SK-N-SH (cell line): ENCODE results near the gene FAM107A. TPM values are rescaled to one million over a fixed set of nuclear protein-coding genes. Genes with fewer than 3 reads are reported as not detected.

Experiments used
- CTCF ChIA-PET: fragments of 300-600, 350-600 bp; formaldehyde crosslinking; extraction: SDS; loops from one replicate; lab custom pipeline; 2021; lab: Yijun Ruan, JAX
- POLR2A ChIA-PET: fragments of 350-600 bp; sonication (Branson Sonifier 250); formaldehyde crosslinking; extraction: SDS; loops from one replicate; lab custom pipeline; 2020; ENCODE audit warnings: antibody characterized with exemption, inconsistent platforms; lab: Yijun Ruan, JAX
- DNase-seq: peaks from one replicate; pipeline ENCODE4 v3.0.0; 2012
- H2AFZ ChIP-seq: fragments of 200-600 bp; sonication (generic); 2 replicates; pipeline ENCODE4 v1.8.1; 2016; ENCODE audit warnings: antibody characterized with exemption, mild to moderate bottlenecking, low read depth
- H3F3A ChIP-seq: fragments of 200-600 bp; sonication (generic); replicated peaks from 2 replicates; pipeline ENCODE3; 2016; ENCODE audit warnings: antibody characterized with exemption, mild to moderate bottlenecking; ENCODE audit not compliant: insufficient read depth
- H3K27ac ChIP-seq, 2 experiments: fragments of 200-500 bp in 1 of 2; fragments of 200-600 bp in 1 of 2; sonication (Bioruptor generic) in 1 of 2; sonication (generic), shearing (Covaris generic) in 1 of 2; 2 replicates each; pipeline versions ENCODE4 v1.5.1 to v1.6.1; 2014 to 2016; ENCODE audit warnings: low read depth in 2 of 2, inconsistent platforms in 1 of 2, low read length in 1 of 2, mild to moderate bottlenecking in 1 of 2, mixed read lengths in 1 of 2
- H3K27me3 ChIP-seq: fragments of 200-600 bp; sonication (generic), shearing (Covaris generic); 2 replicates; pipeline ENCODE4 v1.6.1; 2016; ENCODE audit warnings: mixed run types; ENCODE audit not compliant: insufficient read depth
- H3K36me3 ChIP-seq, 2 experiments: fragments of 200-500 bp in 1 of 2; fragments of 200-600 bp in 1 of 2; sonication (Bioruptor generic) in 1 of 2; sonication (generic) in 1 of 2; replicated peaks in 1 of 2; 2 replicates each; pipeline versions ENCODE3 to v1.5.1; 2014 to 2016; ENCODE audit warnings: low read length in 1 of 2, mild to moderate bottlenecking in 1 of 2; ENCODE audit not compliant: insufficient read depth in 2 of 2, control insufficient read depth in 1 of 2
- H3K4me1 ChIP-seq, 2 experiments: fragments of 200-500 bp in 1 of 2; fragments of 200-600 bp in 1 of 2; sonication (Bioruptor generic) in 1 of 2; sonication (generic), shearing (Covaris generic) in 1 of 2; 2 replicates each; pipeline versions ENCODE4 v1.5.1 to v1.6.1; 2014 to 2016; ENCODE audit warnings: low read depth in 1 of 2, low read length in 1 of 2, mixed run types in 1 of 2; ENCODE audit not compliant: insufficient read depth in 2 of 2, control insufficient read depth in 1 of 2
- H3K4me2 ChIP-seq: fragments of 200-600 bp; sonication (generic), shearing (Covaris generic); 2 replicates; pipeline ENCODE4 v1.6.1; 2017; ENCODE audit warnings: mixed run types
- H3K4me3 ChIP-seq, 2 experiments: fragments of 200-500 bp in 1 of 2; fragments of 200-600 bp in 1 of 2; sonication (Bioruptor generic) in 1 of 2; sonication (generic), shearing (Covaris generic) in 1 of 2; 2 replicates each; pipeline versions ENCODE4 v1.5.1 to v1.8.1; 2014 to 2016; ENCODE audit warnings: low read depth in 2 of 2, inconsistent platforms in 1 of 2, low read length in 1 of 2, mild to moderate bottlenecking in 1 of 2, mixed read lengths in 1 of 2, moderate library complexity in 1 of 2
- H3K79me2 ChIP-seq: fragments of 200-600 bp; sonication (generic); 2 replicates; pipeline ENCODE4 v1.8.1; 2017; ENCODE audit warnings: mild to moderate bottlenecking; ENCODE audit not compliant: insufficient read depth
- H3K9ac ChIP-seq: fragments of 200-600 bp; sonication (generic); 2 replicates; pipeline ENCODE4 v1.6.1; 2017; ENCODE audit warnings: mixed run types
- H3K9me2 ChIP-seq: fragments of 200-600 bp; sonication (generic); 2 replicates; pipeline ENCODE4 v1.6.1; 2017; ENCODE audit warnings: mixed run types
- H3K9me3 ChIP-seq: fragments of 200-600 bp; sonication (generic); 2 replicates; pipeline ENCODE4 v1.6.1; 2017; ENCODE audit warnings: mixed run types, mild to moderate bottlenecking, moderate library complexity
- H4K20me1 ChIP-seq: fragments of 200-600 bp; sonication (generic); 2 replicates; pipeline ENCODE4 v1.6.1; 2017; ENCODE audit warnings: mild to moderate bottlenecking, mixed run types; ENCODE audit not compliant: insufficient read depth
- ELF1 ChIP-seq: IDR thresholded peaks from 2 replicates; pipeline ENCODE4 v1.4.0; 2012
- EZH2phosphoT487 ChIP-seq: fragments of 200-600 bp; sonication (generic); IDR thresholded peaks from 2 replicates; pipeline ENCODE4 v1.6.1; 2017; ENCODE audit warnings: low read depth, mixed run types, mild to moderate bottlenecking, antibody characterized with exemption, moderate library complexity, borderline replicate concordance
- FOSL2 ChIP-seq: IDR thresholded peaks from 2 replicates; pipeline ENCODE4 v1.4.0; 2012; ENCODE audit warnings: low read depth, mild to moderate bottlenecking, moderate library complexity, borderline replicate concordance
- GATA2 ChIP-seq: sonication (generic); formaldehyde crosslinking; IDR thresholded peaks from 2 replicates; pipeline ENCODE4 v1.5.0; 2020; ENCODE audit warnings: mild to moderate bottlenecking, missing genetic modification reagents
- JUND ChIP-seq: IDR thresholded peaks from 2 replicates; pipeline ENCODE4 v1.4.0; 2012
- MEF2A ChIP-seq: IDR thresholded peaks from 2 replicates; pipeline ENCODE4 v1.4.0; 2012; ENCODE audit warnings: low read depth, borderline replicate concordance
- MXI1 ChIP-seq: IDR thresholded peaks from 2 replicates; pipeline ENCODE4 v1.6.1; 2012; ENCODE audit warnings: mild to moderate bottlenecking, low read depth, low read length, improper control_type of control experiment
- NFIC ChIP-seq: IDR thresholded peaks from 2 replicates; pipeline ENCODE4 v1.4.0; 2012; ENCODE audit warnings: borderline replicate concordance
- PBX3 ChIP-seq: IDR thresholded peaks from 2 replicates; pipeline ENCODE4; 2012
- RFX5 ChIP-seq: IDR thresholded peaks from 2 replicates; pipeline ENCODE4 v1.6.1; 2012; ENCODE audit warnings: mild to moderate bottlenecking, improper control_type of control experiment, low read length
- RXRA ChIP-seq: IDR thresholded peaks from 2 replicates; pipeline ENCODE4 v1.4.0; 2012; ENCODE audit warnings: low read depth, mild to moderate bottlenecking, borderline replicate concordance
- USF1 ChIP-seq: IDR thresholded peaks from 2 replicates; pipeline ENCODE4 v1.4.0; 2012; ENCODE audit warnings: low read depth, borderline replicate concordance
- USF2 ChIP-seq: fragments of 150-350 bp; IDR thresholded peaks from 2 replicates; pipeline ENCODE4 v1.6.1; 2017; ENCODE audit warnings: antibody characterized with exemption, low read length, low read depth, borderline replicate concordance
- YY1 ChIP-seq: IDR thresholded peaks from 2 replicates; pipeline ENCODE4 v1.4.0; 2012; ENCODE audit warnings: low read depth, mild to moderate bottlenecking
- WGBS: methylation state at CpG from one replicate; pipeline ENCODE4 v1.1.6; 2017; ENCODE audit warnings: low lambda C conversion rate; 5-methylcytosine and 5-hydroxymethylcytosine counted together
- polyA plus RNA-seq, 3 experiments: library from polyadenylated mRNA; depleted of rRNA; stranded (reverse); fragments of >200 nt; gene quantifications; 2 replicates each; pipeline ENCODE4 v1.2.3, GENCODE V29; 2012

The FAM107A gene
- polyA plus RNA-seq, 1 of the 3 experiments (the other 2 are of a cell fraction), result 0.02 TPM

GRCh38 chr3:58568572-58569286, 8.5 kb downstream of the FAM107A start (continued):
- TF ChIP-seq USF2 (no peak), EZH2phosphoT487 (no peak), RXRA (no peak), MXI1 (no peak), MEF2A (no peak)

- no peak overlapping the region for H3K9ac ChIP-seq
- H3K79me2 ChIP-seq, result no peaks in the 10 kb centered on the region
- H3K27me3 ChIP-seq, result no peaks in the 10 kb centered on the region
- no peak overlapping the region for H3K4me2 ChIP-seq
- TF ChIP-seq ELF1 (no peak), RFX5 (no peak), RXRA (no peak), JUND (no peak), PBX3 (no peak), USF1 (no peak), YY1 (no peak), MXI1 (no peak), FOSL2 (no peak), MEF2A (no peak), NFIC (no peak), GATA2 (CRISPR knock-in tag) (no peak)
- CTCF ChIA-PET, result interaction anchor here (1.1 to 17.3 kb wide), 15 partner anchors 8 to 747 kb away, joined by 3 to 446 read pairs (median 4); partner anchors contain the start of genes ACOX2 and KCTD6
- H3K36me3 ChIP-seq, result no peaks in the 10 kb centered on the region
- H3K4me1 ChIP-seq, result peaks cover 4% of the 10 kb centered on the region in 2 experiments; a peak in 1 of 4 replicates
- H2AFZ ChIP-seq, result no peak overlapping the region
- H4K20me1 ChIP-seq, result no peaks in the 10 kb centered on the region
- H3K4me3 ChIP-seq, result no peak overlapping the region
- no peaks in the 10 kb centered on the region for H3F3A ChIP-seq
- no peaks in the 10 kb centered on the region for H3K9me2 ChIP-seq
- 90% methylated on average over 5 of the region's 7 CpGs for WGBS
- POLR2A ChIA-PET, result no interaction called here
- H3K9me3 ChIP-seq, result no peaks in the 10 kb centered on the region
- no peak overlapping the region for H3K27ac ChIP-seq
- no peak for DNase-seq
These were observed 10.0 kb downstream of the FAM107A start for GRCh38 chr3:58567251-58567515.
